Testis (tissue), 3 donors: ENCODE results near the gene STK39. TPM values are rescaled to one million over a fixed set of nuclear protein-coding genes. Genes with fewer than 3 reads are reported as not detected.

ENCODE experiments used
- DNase-seq: peaks from one replicate; pipeline ENCODE4 v3.0.0-alpha.2; 2019
- H3K27ac ChIP-seq, 2 donors: fragments of 200-600 bp; sonication (generic); one replicate each; pipeline ENCODE4 v1.5.1; 2019
- H3K27me3 ChIP-seq: fragments of 200-600 bp; sonication (generic); one replicate; pipeline ENCODE4 v1.5.1; 2019
- H3K36me3 ChIP-seq: fragments of 200-600 bp; sonication (generic); one replicate; pipeline ENCODE4 v1.5.1; 2017; ENCODE audit warnings: low read depth; ENCODE audit errors: missing control alignments
- H3K4me1 ChIP-seq: fragments of 200-600 bp; sonication (generic); one replicate; pipeline ENCODE4 v1.5.1; 2019
- H3K4me3 ChIP-seq, 2 donors: fragments of 200-600 bp; sonication (generic); one replicate each; pipeline ENCODE4 v1.5.1; 2017 to 2019
- H3K9me3 ChIP-seq: fragments of 200-600 bp; sonication (generic); one replicate; pipeline ENCODE4 v1.5.1; 2017
- CTCF ChIP-seq, 3 experiments: fragments of 450-650 bp in 2 of 3; fragments of 200-600 bp in 1 of 3; sonication (generic) in 1 of 3; IDR thresholded peaks; one replicate each; pipeline ENCODE4 v1.5.1; 2016 to 2019; ENCODE audit warnings: antibody characterized with exemption in 3 of 3, mild to moderate bottlenecking in 2 of 3, moderate library complexity in 1 of 3
- POLR2A ChIP-seq: fragments of 450-650 bp; IDR thresholded peaks from one replicate; pipeline ENCODE4 v1.6.1; 2017; ENCODE audit warnings: antibody characterized with exemption, mild to moderate bottlenecking, moderate library complexity
- WGBS, 2 donors: methylation state at CpG; one replicate each; pipeline ENCODE4 v1.1.5; 2018; 5-methylcytosine and 5-hydroxymethylcytosine counted together
- intact Hi-C: fragments of 100-400 bp; cut with DNase I; formaldehyde crosslinking; loops from one replicate; pipeline ENCODE4 v1.15.1; 2023; ENCODE audit warnings: low total_unique reads
- polyA plus RNA-seq: library from polyadenylated mRNA; stranded (reverse); fragments of 350-450 nt; fragmentation: Illumina TruSeq; extraction: RNeasy Lipid Tissue Mini Kit (QIAGEN cat#74804); gene quantifications from one replicate; pipeline ENCODE4 v1.2.3, GENCODE V29; 2014; ENCODE audit warnings: low read depth, low replicate concordance; ENCODE audit not compliant: insufficient read depth
- total RNA-seq, 2 donors: library from RNA; depleted of rRNA; stranded (reverse); fragments of >200 nt; gene quantifications; one replicate each; pipeline ENCODE4 v1.2.3, GENCODE V29; 2016

The STK39 gene
- total and polyA plus RNA-seq, 3 donors from 2014 or later: 26.4 to 70.7 (median 41.8) TPM

DNA sequence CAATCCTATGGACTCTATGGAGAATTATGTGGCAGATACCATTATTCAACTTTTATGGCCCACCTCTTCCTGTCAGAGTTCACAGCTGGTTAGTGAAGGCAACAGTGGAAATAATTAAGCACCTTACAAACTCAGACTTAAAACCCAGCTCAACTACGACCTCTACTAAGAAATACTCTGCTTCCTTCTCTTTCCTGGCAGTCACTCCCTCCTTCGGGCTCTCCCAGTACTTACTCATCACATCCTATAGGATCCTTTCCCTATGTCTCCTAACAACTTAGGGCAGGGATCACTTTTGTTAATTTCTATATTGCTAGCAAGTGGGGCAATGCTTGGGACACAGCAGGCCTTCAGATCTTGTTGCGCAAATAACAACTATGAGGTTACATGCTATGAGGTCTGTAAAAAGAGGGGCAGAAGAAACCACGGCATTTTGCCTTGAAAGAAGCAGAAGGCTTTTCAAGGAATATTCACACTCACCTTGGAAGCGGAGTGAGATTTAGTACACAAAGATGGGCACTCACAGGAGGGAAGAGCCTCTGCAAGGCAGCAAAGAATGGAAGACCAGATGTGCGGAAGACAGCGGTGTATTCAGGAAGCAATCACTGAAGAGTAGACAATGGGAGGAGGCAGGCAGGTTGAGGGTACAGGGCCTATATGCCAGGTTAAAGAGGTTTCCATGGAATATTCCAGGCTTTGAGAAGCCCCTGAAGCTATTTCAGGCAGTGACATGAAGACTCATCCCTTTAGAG lies 2.1 kb downstream of the STK39 start:
- TF ChIP-seq POLR2A (no peak), CTCF (IDR thresholded peaks at IDR 0.05) (no peak)
- DNase-seq: no peak
- Histone ChIP-seq H3K27me3 (no peaks in the 10 kb centered on the region), H3K4me1 (no peaks in the 10 kb centered on the region), H3K36me3 (no peaks in the 10 kb centered on the region), H3K27ac (no peak overlapping the region), H3K4me3 (peak overlapping the region in 1 of 2 donors; percentile 79), H3K9me3 (no peaks in the 10 kb centered on the region)
- intact Hi-C loops: no loop called here
- WGBS, 2 donors: 57 to 77% methylated on average over 7 of the region's 7 CpGs

DNA sequence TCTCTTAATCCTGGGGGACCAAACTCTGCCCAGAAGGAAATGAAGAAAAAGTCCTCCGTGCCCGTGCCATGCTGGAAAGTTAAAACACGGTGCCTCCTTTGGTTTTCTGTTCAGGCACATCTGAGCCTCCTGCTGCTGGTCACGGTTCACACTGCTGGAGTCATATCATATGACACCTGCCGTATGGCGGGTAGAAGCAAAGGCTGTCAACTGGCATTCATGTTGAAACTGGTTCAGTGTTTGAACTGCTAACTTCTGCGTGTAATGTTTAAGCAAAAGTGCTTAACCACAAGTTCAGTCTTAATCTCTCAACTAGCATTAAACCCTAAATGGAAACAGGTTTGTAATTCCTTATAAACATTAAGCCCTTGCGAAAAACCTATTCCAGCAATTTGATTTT lies 3.1 kb downstream of the STK39 start:
- Histone ChIP-seq H3K4me1 (no peaks in the 10 kb centered on the region), H3K9me3 (no peaks in the 10 kb centered on the region), H3K27me3 (no peaks in the 10 kb centered on the region), H3K27ac (no peak overlapping the region), H3K36me3 (no peaks in the 10 kb centered on the region), H3K4me3 (no peak overlapping the region)
- TF ChIP-seq CTCF (IDR thresholded peaks at IDR 0.05) (no peak), POLR2A (no peak)
- no peak for DNase-seq
- 73 to 79% methylated on average over 8 of the region's 8 CpGs for WGBS, 2 donors
- intact Hi-C loops: no loop called here

- no peaks in the 10 kb centered on the region for H3K4me1 ChIP-seq
- 84 to 89% methylated on average over 5 of the region's 5 CpGs for WGBS, 2 donors
- H3K4me3 ChIP-seq: no peak overlapping the region
- intact Hi-C loops: no loop called here
- no peaks in the 10 kb centered on the region for H3K9me3 ChIP-seq
- DNase-seq: no peak
- H3K36me3 ChIP-seq: no peaks in the 10 kb centered on the region
- H3K27ac ChIP-seq: no peak overlapping the region
- TF ChIP-seq CTCF (IDR thresholded peaks at IDR 0.05) (no peak), POLR2A (no peak)
- H3K27me3 ChIP-seq: no peaks in the 10 kb centered on the region
Observed at GRCh38 chr2:168243061-168243460, 4.3 kb downstream of the STK39 start.

GRCh38 chr2:168241746-168242145 lies 5.6 kb downstream of the STK39 start:
- H3K4me3 ChIP-seq: no peak overlapping the region
- intact Hi-C loops: no loop called here
- no peaks in the 10 kb centered on the region for H3K36me3 ChIP-seq
- no peaks in the 10 kb centered on the region for H3K9me3 ChIP-seq
- no peaks in the 10 kb centered on the region for H3K4me1 ChIP-seq
- no peak for DNase-seq
- H3K27me3 ChIP-seq: no peaks in the 10 kb centered on the region
- H3K27ac ChIP-seq: no peak overlapping the region
- 62 to 88% methylated on average over 5 of the region's 5 CpGs for WGBS, 2 donors
- TF ChIP-seq CTCF (IDR thresholded peaks at IDR 0.05) (no peak), POLR2A (no peak)

DNA sequence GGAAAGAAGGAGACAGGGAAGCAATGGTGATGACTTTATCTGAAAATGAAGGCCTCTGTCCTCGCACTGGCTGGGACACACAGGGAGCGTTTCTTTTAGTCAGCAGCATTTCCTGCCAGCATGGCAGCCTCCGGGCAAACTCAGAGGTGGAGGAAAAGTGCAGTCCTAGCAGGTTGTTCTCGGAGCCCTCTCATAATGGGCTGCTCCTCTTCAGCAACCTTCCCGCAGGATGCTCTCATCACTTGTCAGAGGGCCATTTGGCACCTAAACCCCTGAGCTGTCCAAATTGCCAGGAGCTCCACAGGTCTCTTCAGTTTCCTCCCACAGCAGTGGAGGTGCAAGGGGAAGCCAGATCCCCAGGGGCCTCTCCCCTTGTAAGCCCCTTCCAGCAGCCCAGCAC lies 6.2 kb downstream of the STK39 start:
- WGBS, 2 donors: 44 to 51% methylated on average over 5 of the region's 5 CpGs
- Histone ChIP-seq H3K4me1 (no peaks in the 10 kb centered on the region), H3K27ac (no peak overlapping the region), H3K36me3 (no peaks in the 10 kb centered on the region), H3K27me3 (no peaks in the 10 kb centered on the region), H3K4me3 (no peak overlapping the region), H3K9me3 (no peaks in the 10 kb centered on the region)
- intact Hi-C loops: no loop called here
- DNase-seq: no peak
- TF ChIP-seq POLR2A (no peak), CTCF (IDR thresholded peaks at IDR 0.05) (no peak)
